Lower leg skin (tissue), 3 donors: ENCODE measurements around the gene LACC1.

ENCODE experiments used
- CTCF ChIP-seq, 3 donors: fragments of 450-650 bp; IDR thresholded peaks; one replicate each; pipeline ENCODE4 v1.5.1; 2016; ENCODE audit warnings: antibody characterized with exemption in 3 of 3, mild to moderate bottlenecking in 3 of 3, moderate library complexity in 2 of 3
- POLR2A ChIP-seq, 2 donors: fragments of 450-650 bp; IDR thresholded peaks; one replicate each; pipeline ENCODE4 v1.6.1; 2016 to 2017; ENCODE audit warnings: antibody characterized with exemption in 2 of 2, mild to moderate bottlenecking in 1 of 2, moderate library complexity in 1 of 2

GRCh38 chr13:43831088-43831487 lies 48.6 kb upstream of the LACC1 start:
- TF ChIP-seq CTCF (IDR thresholded peaks at IDR 0.05) (no peak), POLR2A (IDR thresholded peaks at IDR 0.05) (no peak)
